IMR-90 (cell line): ENCODE data around the gene SLC6A17. TPM values are rescaled to one million over a fixed set of nuclear protein-coding genes. Genes with fewer than 3 reads are reported as not detected.
A peak's percentile ranks its signal among the peaks of the same experiment; 100 is the strongest.

Experiments
- ATAC-seq: fragments of 200-7000 bp; cut with Tn5 transposase; 2 replicates; pipeline ENCODE4 v1.9.1; 2020; ENCODE audit warnings: low read depth, mild to moderate bottlenecking, moderate library complexity
- BruUV-seq: library from RNA; stranded (reverse); fragments of 400-500 nt; replicated peaks from 2 replicates; lab custom pipeline; 2021; lab: Mats Ljungman, UMichigan
- CTCF ChIA-PET: fragments of 300-600 bp; formaldehyde crosslinking; extraction: SDS; loops from one replicate; lab custom pipeline; 2021; ENCODE audit warnings: antibody characterized with exemption; lab: Yijun Ruan, JAX
- POLR2A ChIA-PET: fragments of 300-600 bp; sonication (Branson Sonifier 250); formaldehyde crosslinking; loops from one replicate; lab custom pipeline; 2022; ENCODE audit warnings: antibody characterized with exemption; ENCODE audit not compliant: unreplicated experiment; lab: Charles Lee
- DNase-seq: peaks from one replicate; pipeline ENCODE4 v3.0.0; 2013
- H2AFZ ChIP-seq: replicated peaks from 2 replicates; pipeline ENCODE3; 2013; ENCODE audit warnings: low read length, mild to moderate bottlenecking; ENCODE audit not compliant: poor library complexity
- H2AK5ac ChIP-seq: 2 replicates; pipeline ENCODE4 v1.6.1; 2013; ENCODE audit warnings: low read depth, low read length, inconsistent platforms
- H2AK9ac ChIP-seq: replicated peaks from 2 replicates; pipeline ENCODE3; 2013; ENCODE audit warnings: mild to moderate bottlenecking, low read depth, low read length, moderate library complexity; ENCODE audit not compliant: poor library complexity
- H2BK120ac ChIP-seq: 2 replicates; pipeline ENCODE4 v1.6.1; 2013; ENCODE audit warnings: low read depth, low read length, inconsistent platforms
- H2BK15ac ChIP-seq: 3 replicates; pipeline ENCODE4 v1.6.1; 2013; ENCODE audit warnings: low read depth, low read length, inconsistent platforms
- H2BK20ac ChIP-seq: 2 replicates; pipeline ENCODE4 v1.6.1; 2013; ENCODE audit warnings: low read depth, mild to moderate bottlenecking, inconsistent platforms, low read length, moderate library complexity
- H2BK5ac ChIP-seq: 2 replicates; pipeline ENCODE4 v1.6.1; 2013; ENCODE audit warnings: mild to moderate bottlenecking, low read depth, low read length, inconsistent platforms; ENCODE audit not compliant: poor library complexity, severe bottlenecking
- H3K14ac ChIP-seq: replicated peaks from 2 replicates; pipeline ENCODE4 v1.6.1; 2013; ENCODE audit warnings: low read depth, low read length, inconsistent platforms
- H3K18ac ChIP-seq: 2 replicates; pipeline ENCODE4 v1.6.1; 2013; ENCODE audit warnings: low read depth, low read length, control low read depth
- H3K23ac ChIP-seq: 2 replicates; pipeline ENCODE4 v1.6.1; 2013; ENCODE audit warnings: low read depth, low read length, inconsistent platforms
- H3K27ac ChIP-seq: 2 replicates; pipeline ENCODE4 v1.5.1; 2013; ENCODE audit warnings: mild to moderate bottlenecking, control low read depth, low read length; ENCODE audit not compliant: insufficient read depth
- H3K27me3 ChIP-seq: 2 replicates; pipeline ENCODE4 v1.6.1; 2013; ENCODE audit warnings: low read length; ENCODE audit not compliant: control insufficient read depth, insufficient read depth
- H3K36me3 ChIP-seq: 2 replicates; pipeline ENCODE4 v1.6.1; 2013; ENCODE audit warnings: low read length, mixed read lengths; ENCODE audit not compliant: control insufficient read depth, insufficient read depth
- H3K4ac ChIP-seq: 2 replicates; pipeline ENCODE4 v1.6.1; 2013; ENCODE audit warnings: low read depth, low read length, inconsistent platforms
- H3K4me1 ChIP-seq: 2 replicates; pipeline ENCODE4 v1.6.1; 2013; ENCODE audit warnings: low read length, mixed read lengths; ENCODE audit not compliant: control insufficient read depth, insufficient read depth
- H3K4me2 ChIP-seq: 2 replicates; pipeline ENCODE4 v1.6.1; 2013; ENCODE audit warnings: low read depth, mild to moderate bottlenecking, control low read depth, low read length, moderate library complexity
- H3K4me3 ChIP-seq: 2 replicates; pipeline ENCODE4 v1.5.1; 2013; ENCODE audit warnings: low read depth, mild to moderate bottlenecking, control low read depth, low read length, moderate library complexity; ENCODE audit not compliant: insufficient read depth
- H3K56ac ChIP-seq: 2 replicates; pipeline ENCODE4 v1.6.1; 2013; ENCODE audit warnings: low read length, inconsistent platforms; ENCODE audit not compliant: insufficient read depth; ENCODE audit errors: extremely low read depth
- H3K79me1 ChIP-seq, 2 experiments: 2 replicates each; pipeline ENCODE4 v1.6.1; 2013; ENCODE audit warnings: low read length in 2 of 2, inconsistent platforms in 1 of 2, low read depth in 1 of 2
- H3K9ac ChIP-seq: 2 replicates; pipeline ENCODE4 v1.6.1; 2013; ENCODE audit warnings: low read depth, low read length, control low read depth
- H3K9me1 ChIP-seq: 2 replicates; pipeline ENCODE4 v1.6.1; 2013; ENCODE audit warnings: low read length, inconsistent platforms; ENCODE audit not compliant: insufficient read depth
- H3K9me3 ChIP-seq: 2 replicates; pipeline ENCODE4 v1.6.1; 2013; ENCODE audit warnings: low read length; ENCODE audit not compliant: control insufficient read depth, insufficient read depth
- H4K20me1 ChIP-seq: 2 replicates; pipeline ENCODE4 v1.6.1; 2013; ENCODE audit warnings: low read length, inconsistent platforms; ENCODE audit not compliant: insufficient read depth
- H4K5ac ChIP-seq: 2 replicates; pipeline ENCODE4 v1.6.1; 2013; ENCODE audit warnings: mild to moderate bottlenecking, low read depth, low read length, control low read depth
- H4K8ac ChIP-seq, 2 experiments: 2 replicates each; pipeline ENCODE4 v1.6.1; 2013; ENCODE audit warnings: low read depth in 2 of 2, low read length in 2 of 2, control low read depth in 1 of 2, inconsistent platforms in 1 of 2
- H4K91ac ChIP-seq: 2 replicates; pipeline ENCODE4 v1.6.1; 2013; ENCODE audit warnings: low read depth, low read length, inconsistent platforms; ENCODE audit not compliant: insufficient read depth
- CEBPB ChIP-seq: IDR thresholded peaks from 2 replicates; pipeline ENCODE4 v1.6.1; 2012; ENCODE audit warnings: low read depth, low read length, improper control_type of control experiment
- FOS ChIP-seq: fragments of 150-350 bp; IDR thresholded peaks from 2 replicates; pipeline ENCODE4 v1.6.1; 2016; ENCODE audit warnings: low read depth, low read length
- MAZ ChIP-seq: IDR thresholded peaks from 2 replicates; pipeline ENCODE4 v1.6.1; 2012; ENCODE audit warnings: low read depth, mild to moderate bottlenecking, low read length, improper control_type of control experiment, moderate library complexity, borderline replicate concordance
- MXI1 ChIP-seq: IDR thresholded peaks from 2 replicates; pipeline ENCODE4 v1.6.1; 2012; ENCODE audit warnings: low read depth, mild to moderate bottlenecking, low read length, moderate library complexity, borderline replicate concordance
- USF2 ChIP-seq: fragments of 150-350 bp; IDR thresholded peaks from 2 replicates; pipeline ENCODE4 v1.6.1; 2017; ENCODE audit warnings: mild to moderate bottlenecking, antibody characterized with exemption, low read length, low read depth
- WGBS, 2 experiments: methylation state at CpG; one replicate each; pipeline versions ENCODE4 v1.1.5 to v1.1.7; 2013; ENCODE audit warnings: missing lambda C conversion rate in 2 of 2; ENCODE audit not compliant: insufficient read length in 1 of 2; ENCODE audit errors: extremely low coverage in 2 of 2; 5-methylcytosine and 5-hydroxymethylcytosine counted together
- dilution Hi-C: fragments of 300-500 bp; cut with HindIII; formaldehyde crosslinking; loops from one replicate; pipeline ENCODE4 v1.14.3; 2018; ENCODE audit warnings: low sequenced_read_pairs; ENCODE audit not compliant: unreplicated experiment
- in situ Hi-C: fragments of 300-500 bp; cut with MboI; formaldehyde crosslinking; loops from 3 replicates; pipeline ENCODE4 v1.14.3; 2019; ENCODE audit warnings: low sequenced_read_pairs, inconsistent platforms, mixed read lengths
- intact Hi-C: fragments of 100-400 bp; cut with micrococcal nuclease; formaldehyde crosslinking; loops from 2 replicates; pipeline ENCODE4 v1.10.0; 2022
- polyA plus RNA-seq, 3 experiments: library from polyadenylated mRNA; depleted of rRNA; stranded (reverse); fragments of >200 nt; gene quantifications; 2 replicates each; pipeline ENCODE4 v1.2.3, GENCODE V29; 2012; ENCODE audit warnings: low replicate concordance in 1 of 3
- total RNA-seq: library from RNA; depleted of rRNA; stranded (reverse); fragments of >200 nt; gene quantifications from 2 replicates; pipeline ENCODE4 v1.2.3, GENCODE V29; 2012

The SLC6A17 gene
- total and polyA plus RNA-seq, 2 of the 4 experiments (the other 2 are of a cell fraction), result 0.54 to 0.82 TPM

GRCh38 chr1:110155878-110156522, 5.7 kb downstream of the SLC6A17 start:
- Histone ChIP-seq H2BK20ac (no peak overlapping the region), H3K9ac (no peak overlapping the region), H2BK15ac (no peak overlapping the region), H4K20me1 (no peaks in the 10 kb centered on the region), H3K27ac (no peak overlapping the region), H4K8ac (no peak overlapping the region), H2AK9ac (no peak overlapping the region), H3K56ac (no peak overlapping the region), H2BK120ac (no peak overlapping the region), H3K4ac (no peak overlapping the region), H3K4me3 (no peak overlapping the region), H3K79me1 (no peaks in the 10 kb centered on the region), H3K36me3 (no peaks in the 10 kb centered on the region), H4K91ac (no peak overlapping the region), H3K18ac (no peak overlapping the region), H3K9me1 (no peaks in the 10 kb centered on the region), H3K9me3 (no peaks in the 10 kb centered on the region), H3K27me3 (peaks cover 14% of the 10 kb centered on the region), H3K4me2 (no peak overlapping the region), H2AK5ac (no peak overlapping the region), H4K5ac (no peak overlapping the region), H2AFZ (no peak overlapping the region), H3K14ac (no peak overlapping the region), H3K4me1 (no peaks in the 10 kb centered on the region), H2BK5ac (no peak overlapping the region), H3K23ac (no peak overlapping the region)
- ATAC-seq (peak; percentile 97), DNase-seq (peak; percentile 63)
- no peak for TF ChIP-seq FOS
- peak; percentile 43; the same call in 1 of the 2 replicates for TF ChIP-seq CEBPB
- TF ChIP-seq MXI1, result peak; percentile 54; the same call in 1 of the 2 replicates
- TF ChIP-seq MAZ, result peak; percentile 10; the same call in 1 of the 2 replicates
- no peak for TF ChIP-seq USF2
- in situ Hi-C loops, result no loop called here
- WGBS, 2 experiments, result 0% methylated on average over 1 of the region's 7 CpGs; no CpG with 5 or more reads in 1 of the 2 experiments
- dilution Hi-C loops, result no loop called here
- ChIA-PET CTCF (no interaction called here), POLR2A (interaction anchor here (0.6 kb wide), 1 partner anchor 9 kb away, joined by 3 read pairs; no protein-coding TSS in a partner anchor)
- intact Hi-C loops, result no loop called here
- no TSS peak for BruUV-seq
